Measurements from ENCODE around the gene RBBP7.

The RBBP7 gene

GRCh38 chrX:16814597-16814996 is 55.6 kb downstream of the RBBP7 start:
- DNase-seq (ENCODE audit: low read depth) = no peak

GRCh38 chrX:16807976-16808542 is 62.1 kb downstream of the RBBP7 start:
- peak; percentile 78 for DNase-seq (ENCODE audit: low read depth)
- peak overlapping the region; percentile 49 for H3K4me3 ChIP-seq (replicated peaks; ENCODE audit: low read depth, low read length)
- TF ChIP-seq, protein P1, sequence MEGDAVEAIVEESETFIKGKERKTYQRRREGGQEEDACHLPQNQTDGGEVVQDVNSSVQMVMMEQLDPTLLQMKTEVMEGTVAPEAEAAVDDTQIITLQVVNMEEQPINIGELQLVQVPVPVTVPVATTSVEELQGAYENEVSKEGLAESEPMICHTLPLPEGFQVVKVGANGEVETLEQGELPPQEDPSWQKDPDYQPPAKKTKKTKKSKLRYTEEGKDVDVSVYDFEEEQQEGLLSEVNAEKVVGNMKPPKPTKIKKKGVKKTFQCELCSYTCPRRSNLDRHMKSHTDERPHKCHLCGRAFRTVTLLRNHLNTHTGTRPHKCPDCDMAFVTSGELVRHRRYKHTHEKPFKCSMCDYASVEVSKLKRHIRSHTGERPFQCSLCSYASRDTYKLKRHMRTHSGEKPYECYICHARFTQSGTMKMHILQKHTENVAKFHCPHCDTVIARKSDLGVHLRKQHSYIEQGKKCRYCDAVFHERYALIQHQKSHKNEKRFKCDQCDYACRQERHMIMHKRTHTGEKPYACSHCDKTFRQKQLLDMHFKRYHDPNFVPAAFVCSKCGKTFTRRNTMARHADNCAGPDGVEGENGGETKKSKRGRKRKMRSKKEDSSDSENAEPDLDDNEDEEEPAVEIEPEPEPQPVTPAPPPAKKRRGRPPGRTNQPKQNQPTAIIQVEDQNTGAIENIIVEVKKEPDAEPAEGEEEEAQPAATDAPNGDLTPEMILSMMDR (IDR thresholded peaks at IDR 0.05; ENCODE audit: low read length, missing control alignments) = no peak

More at GRCh38 chrX:16814597-16814996, 55.6 kb downstream of the RBBP7 start:
- TF ChIP-seq, protein P1 (IDR thresholded peaks at IDR 0.05; ENCODE audit: low read length, missing control alignments) = no peak
- H3K4me3 ChIP-seq (replicated peaks; ENCODE audit: low read depth, low read length) = no peak overlapping the region

DNA sequence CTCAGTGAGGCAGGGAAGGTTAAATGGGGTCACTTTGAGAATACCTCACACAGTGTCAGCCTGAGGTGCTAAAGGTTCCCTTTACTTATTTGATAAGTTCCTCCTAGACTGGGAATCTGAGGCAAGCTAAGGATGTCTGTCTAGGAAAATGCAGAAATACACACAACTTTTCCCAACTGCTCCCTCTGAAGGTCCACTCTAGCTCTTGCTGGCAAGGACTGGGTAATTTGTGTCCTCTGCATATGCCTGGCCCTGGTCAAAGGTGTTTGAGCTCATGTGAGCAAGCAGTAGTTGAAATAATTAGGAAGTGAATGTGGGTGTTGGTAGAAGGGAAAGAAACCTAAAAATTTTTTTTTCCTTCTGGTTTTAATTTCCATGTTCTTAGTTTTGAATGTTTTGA is 62.6 kb downstream of the RBBP7 start:
- peak; percentile 60 for DNase-seq (ENCODE audit: low read depth)
- H3K4me3 ChIP-seq (replicated peaks; ENCODE audit: low read depth, low read length) = peak overlapping the region; percentile 49
- TF ChIP-seq, protein P1 (IDR thresholded peaks at IDR 0.05; ENCODE audit: low read length, missing control alignments) = peak; percentile 56

DNA sequence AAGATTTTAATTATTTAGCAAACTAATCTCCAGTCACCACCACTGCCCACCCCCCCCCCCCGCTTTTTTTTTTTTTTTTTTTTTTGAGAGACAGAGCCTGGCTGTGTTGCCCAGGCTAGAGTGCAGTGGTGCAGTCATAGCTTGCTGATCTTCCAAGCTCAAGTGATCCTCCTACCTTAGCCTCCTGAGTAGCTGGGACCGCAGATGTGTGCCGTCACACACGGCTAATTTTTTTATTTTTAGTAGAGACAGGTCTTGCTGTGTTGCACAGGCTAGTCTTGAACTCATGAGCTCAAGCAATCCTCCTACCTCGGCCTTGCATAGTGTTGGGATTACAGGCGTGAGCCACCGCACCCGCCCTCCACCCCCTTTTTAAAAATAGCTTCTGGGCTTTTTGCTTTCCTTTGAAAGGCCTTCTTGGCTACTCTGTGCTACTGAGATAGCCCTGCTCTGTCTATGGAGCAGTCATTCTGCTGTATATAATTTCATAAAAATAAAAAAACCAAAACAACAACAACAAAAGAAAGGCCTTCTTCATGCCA is 65.2 kb downstream of the RBBP7 start:
- TF ChIP-seq, protein P1 (IDR thresholded peaks at IDR 0.05; ENCODE audit: low read length, missing control alignments) = no peak
- no peak overlapping the region for H3K4me3 ChIP-seq (replicated peaks; ENCODE audit: low read depth, low read length)
- no peak for DNase-seq (ENCODE audit: low read depth)

- H3K4me3 ChIP-seq (replicated peaks; ENCODE audit: low read depth, low read length) = no peak overlapping the region
- TF ChIP-seq, protein P1 (IDR thresholded peaks at IDR 0.05; ENCODE audit: low read length, missing control alignments) = no peak
- DNase-seq (ENCODE audit: low read depth) = no peak
Observed at GRCh38 chrX:16797841-16798240, 72.3 kb downstream of the RBBP7 start.

DNA sequence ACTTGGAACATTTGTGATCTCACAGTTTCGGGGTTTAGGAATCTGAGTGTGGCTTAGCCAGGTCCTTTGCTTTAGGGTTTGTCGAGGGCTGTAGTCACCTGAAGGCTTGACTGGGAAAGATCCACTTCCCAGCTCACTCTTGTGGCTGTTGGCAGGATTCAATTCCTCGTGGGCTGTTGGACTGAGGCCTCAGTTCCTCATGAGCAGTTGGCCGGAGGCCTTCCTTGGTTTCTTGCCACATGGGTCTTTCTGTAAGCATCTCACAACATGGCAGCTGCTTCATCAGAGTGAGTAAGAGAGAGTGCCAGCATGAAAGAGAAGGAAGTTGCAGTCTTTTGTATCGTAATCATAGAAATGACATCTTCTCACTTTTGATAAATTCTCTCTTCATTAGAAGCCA is 72.8 kb downstream of the RBBP7 start:
- TF ChIP-seq, protein P1 (IDR thresholded peaks at IDR 0.05; ENCODE audit: low read length, missing control alignments) = no peak
- no peak overlapping the region for H3K4me3 ChIP-seq (replicated peaks; ENCODE audit: low read depth, low read length)
- DNase-seq (ENCODE audit: low read depth) = peak; percentile 12

- no peak for DNase-seq (ENCODE audit: low read depth)
- TF ChIP-seq, protein P1 (IDR thresholded peaks at IDR 0.05; ENCODE audit: low read length, missing control alignments) = no peak
- no peak overlapping the region for H3K4me3 ChIP-seq (replicated peaks; ENCODE audit: low read depth, low read length)
Observed at GRCh38 chrX:16796298-16796697, 73.9 kb downstream of the RBBP7 start.

Measured in fibroblast of pulmonary artery (primary cell).